NCI-H526 treated with DMSO at 0.1 percent for 48 hours (cell line): Measurements from ENCODE around the gene RBP4.
"Not testable (repeated sequence)": the region's sequence is repeated elsewhere in the genome, so short reads cannot be mapped to it uniquely, and the experiment has no call there.

Experiments used
- DNase-seq: peaks from one replicate; lab custom pipeline; 2025; lab: John Stamatoyannopoulos, UW

Gene RBP4

GRCh38 chr10:93566435-93567276 lies 34.4 kb downstream of the RBP4 start, which contains the start of gene FFAR4:
TSS of gene FFAR4 (plus strand) at chr10:93566665. CDS start at chr10:93566721, 56 bp downstream.
- no peak for DNase-seq

DNA sequence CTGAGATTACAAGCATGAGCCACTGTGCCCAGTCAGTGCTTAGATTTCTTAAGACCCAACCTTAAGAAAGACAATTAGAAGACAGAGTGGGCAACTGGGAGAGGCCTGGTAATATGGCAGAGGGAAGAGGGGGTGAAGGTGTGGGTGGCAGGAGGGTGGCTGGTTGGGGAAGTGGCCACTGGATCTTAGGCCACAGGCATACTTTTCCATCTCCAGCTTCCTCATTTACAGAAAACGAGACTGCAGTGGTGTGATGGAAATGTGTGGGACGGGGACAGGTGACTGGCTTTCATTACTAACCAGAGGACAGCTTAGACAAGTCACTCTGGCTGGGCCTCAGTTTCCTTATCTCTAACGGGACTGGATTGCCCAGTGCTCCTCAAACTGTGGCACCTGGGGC lies 35.6 kb downstream of the RBP4 start:
- DNase-seq = no peak

- DNase-seq = no peak
Measured at GRCh38 chr10:93560541-93560940, 40.5 kb downstream of the RBP4 start.

DNA sequence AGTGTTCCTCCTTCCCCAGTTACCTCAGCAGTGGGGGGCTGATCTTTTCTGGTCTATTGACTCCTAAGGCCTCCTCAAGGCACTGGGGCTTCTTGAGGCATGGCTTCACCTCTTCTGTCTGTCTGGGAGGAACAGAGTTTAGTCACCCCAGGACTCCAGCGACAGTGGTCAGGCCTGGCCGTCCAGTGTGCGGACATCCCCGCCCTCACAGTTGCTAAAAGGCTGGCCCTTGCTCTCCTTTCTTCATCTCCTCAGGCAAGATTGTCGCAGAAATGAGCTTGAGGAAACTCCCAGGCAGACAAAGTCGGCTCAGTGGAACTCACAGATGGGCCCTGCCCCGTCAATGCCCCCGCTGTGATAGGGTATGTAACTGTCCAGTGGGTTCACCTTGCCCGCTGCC lies 41.5 kb downstream of the RBP4 start:
- no peak for DNase-seq

- no peak for DNase-seq
Measured at GRCh38 chr10:93554760-93555432, 46.1 kb downstream of the RBP4 start.

DNA sequence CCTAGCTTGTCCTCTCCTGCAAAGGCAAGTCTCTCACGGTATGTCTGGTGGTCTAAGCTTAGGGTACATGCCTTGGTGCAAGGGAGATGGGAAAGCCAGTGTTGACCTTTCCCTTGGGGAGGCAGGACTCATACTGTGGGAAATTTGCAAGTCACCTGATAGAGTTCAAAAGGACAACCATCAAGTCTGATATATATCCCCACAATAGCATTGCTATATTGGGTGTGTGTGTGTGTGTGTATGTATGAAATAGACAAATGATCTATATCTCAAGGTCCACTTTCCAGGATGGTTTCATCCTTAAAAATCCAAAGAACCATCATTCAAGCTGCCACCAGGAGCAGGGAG lies 46.7 kb downstream of the RBP4 start:
- no peak for DNase-seq

DNA sequence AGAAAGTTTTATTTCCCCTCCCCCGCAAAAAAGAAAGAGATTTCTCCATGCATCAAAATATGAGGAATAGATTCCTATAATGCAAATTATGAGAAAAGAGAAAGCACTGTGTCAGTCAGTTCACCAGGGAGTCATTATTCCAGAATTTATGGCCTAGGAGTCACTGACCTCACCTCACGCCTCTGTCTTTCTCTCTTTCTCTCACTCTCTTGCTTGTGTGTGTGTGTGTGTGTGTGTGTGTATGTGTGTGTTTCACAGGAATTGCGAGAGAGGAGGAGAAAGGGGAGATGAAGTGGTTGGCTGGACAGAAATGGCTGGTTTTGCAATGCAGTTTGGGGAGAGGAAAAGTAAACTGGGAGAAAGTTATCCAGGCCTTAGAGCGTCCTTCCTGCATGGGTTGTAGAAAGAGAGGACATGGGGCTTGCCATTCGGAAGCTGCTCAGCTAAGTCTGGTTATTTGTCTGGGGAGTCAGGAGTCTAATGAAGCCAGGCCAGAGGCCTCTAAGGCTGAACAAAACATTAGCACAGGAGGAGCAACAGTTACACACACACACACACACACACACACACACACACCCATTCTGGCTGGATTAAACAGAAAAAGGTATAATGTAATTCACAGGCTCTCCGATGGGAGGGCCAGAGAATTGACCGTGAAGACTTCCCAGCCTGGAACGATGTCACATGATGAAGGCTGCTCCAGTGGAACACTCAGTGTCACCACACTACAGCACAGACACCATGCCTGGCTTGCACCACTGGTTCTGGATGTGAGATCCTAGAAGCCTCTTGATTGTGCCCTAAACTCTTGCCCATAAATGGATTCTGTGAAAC lies 47.3 kb downstream of the RBP4 start:
- no peak for DNase-seq

DNA sequence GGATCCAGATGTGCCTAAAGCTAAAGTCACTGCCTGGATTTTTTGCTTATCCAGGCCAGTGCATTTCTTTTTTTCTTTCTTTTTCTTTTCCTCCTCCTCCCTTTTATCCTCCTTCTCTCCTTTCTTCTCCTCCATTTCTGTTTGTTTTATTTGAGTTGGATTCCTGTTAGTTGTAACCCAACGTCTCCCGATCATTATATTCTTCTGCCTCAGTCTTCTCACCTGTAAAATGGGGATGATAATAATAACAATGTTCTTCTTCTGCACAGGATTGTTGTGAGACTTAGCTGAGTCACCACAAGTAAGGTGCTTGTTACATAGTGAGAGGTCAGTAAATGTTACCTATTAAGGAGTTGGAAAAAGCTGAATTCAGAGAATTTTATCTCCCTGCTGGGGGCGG lies 48.3 kb downstream of the RBP4 start:
- no peak for DNase-seq

- no peak for DNase-seq
Measured at GRCh38 chr10:93550606-93551005, 50.4 kb downstream of the RBP4 start.

DNA sequence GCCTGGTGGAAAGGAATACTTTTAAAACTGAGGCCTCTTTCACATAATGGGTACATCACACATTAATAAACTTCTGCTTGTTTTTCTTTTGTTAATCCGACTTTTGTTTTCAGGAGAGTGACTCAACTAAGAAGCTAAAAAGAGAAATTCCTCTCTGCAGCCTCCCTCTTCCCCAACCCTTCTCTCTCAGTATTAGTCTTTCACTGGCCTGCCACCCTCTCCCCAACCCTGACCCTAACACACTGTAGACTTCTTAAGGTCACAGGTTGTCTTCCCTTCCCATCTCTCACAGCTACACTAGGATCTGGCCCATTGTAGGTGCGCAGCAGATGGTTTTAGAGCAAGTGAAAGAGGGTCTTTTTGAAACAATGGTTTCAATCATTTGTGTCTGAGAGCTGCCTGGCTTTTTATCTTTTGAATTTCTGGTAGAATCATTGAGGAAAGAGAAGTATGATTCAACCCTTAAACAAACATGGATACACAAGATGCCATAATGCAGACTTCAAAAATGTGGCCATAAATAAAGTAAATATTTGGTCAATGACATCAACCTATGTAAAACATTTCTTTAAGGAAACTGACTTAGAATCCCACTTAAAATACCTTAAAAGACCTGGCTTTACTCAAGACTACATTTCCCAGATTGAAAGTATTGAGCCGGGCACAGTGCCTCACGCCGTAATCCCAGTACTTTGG lies 52.5 kb downstream of the RBP4 start:
- no peak for DNase-seq

DNA sequence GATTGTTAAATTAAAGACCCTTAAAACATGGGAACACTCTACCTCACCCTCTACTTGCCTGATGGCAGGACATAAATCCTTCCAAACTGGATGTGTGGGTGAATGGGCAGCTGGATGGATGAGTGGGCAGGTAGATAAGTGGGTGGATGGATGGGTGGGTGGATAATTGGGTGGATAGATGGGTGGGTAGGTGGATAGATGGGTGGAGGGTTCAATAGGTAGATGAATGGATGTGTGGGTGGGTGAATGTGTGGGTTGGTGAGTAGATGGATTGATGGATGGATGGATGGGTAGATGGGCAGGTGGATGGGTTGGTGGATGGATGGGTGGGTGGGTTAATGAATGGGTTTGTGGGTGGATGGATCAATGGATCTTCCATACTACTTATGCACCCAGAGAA lies 53.5 kb downstream of the RBP4 start:
- no peak for DNase-seq

DNA sequence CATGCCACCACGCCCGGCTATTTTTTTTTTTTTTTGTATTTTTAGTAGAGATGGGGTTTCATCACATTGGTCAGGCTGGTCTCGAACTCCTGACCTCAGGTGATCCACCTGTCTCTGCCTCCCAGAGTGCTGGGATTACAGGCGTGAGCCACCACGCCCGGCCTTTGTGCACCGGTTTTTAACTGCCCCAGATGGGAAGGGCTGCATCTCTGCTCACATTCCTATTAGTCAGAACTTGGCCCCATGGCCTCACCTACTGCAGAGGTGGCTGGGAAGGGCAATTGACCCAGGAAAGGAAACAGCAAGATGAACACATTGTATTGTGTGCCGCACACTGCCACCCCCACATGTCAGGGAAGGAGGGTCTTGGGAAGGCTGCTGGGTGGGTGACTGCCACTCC lies 54.0 kb downstream of the RBP4 start:
- DNase-seq = not testable (repeated sequence)

DNA sequence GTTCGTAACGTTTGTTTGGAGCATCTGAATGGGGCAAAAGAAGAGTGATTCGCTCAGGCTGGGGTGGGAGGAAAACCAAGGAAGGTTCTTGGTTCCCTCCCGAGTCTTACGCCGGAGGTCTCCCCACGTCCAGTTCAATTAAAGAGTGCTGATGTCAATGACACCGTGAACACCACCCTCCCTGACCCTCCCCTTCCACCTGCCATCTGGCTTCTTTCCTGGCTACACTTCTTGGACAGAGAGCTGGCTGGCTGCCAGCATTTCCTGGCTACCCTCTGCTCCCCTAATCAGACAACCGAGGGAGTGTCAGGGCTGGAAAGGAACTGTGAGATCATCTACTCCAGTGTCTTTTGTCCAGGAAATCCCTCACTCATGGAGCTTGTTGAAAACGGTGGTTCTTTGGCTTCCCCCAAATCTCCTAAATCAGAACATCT lies 58.7 kb downstream of the RBP4 start:
- DNase-seq = no peak
